AG04450 (cell line): ENCODE results near the gene AK1. TPM values are rescaled to one million over a fixed set of nuclear protein-coding genes. Genes with fewer than 3 reads are reported as not detected.
"Not testable (repeated sequence)": the region's sequence is repeated elsewhere in the genome, so short reads cannot be mapped to it uniquely, and the experiment has no call there.

Source experiments
- CTCF ChIA-PET: fragments of 300-600, 350-600 bp; formaldehyde crosslinking; extraction: SDS; loops from one replicate; lab custom pipeline; 2022; ENCODE audit warnings: antibody characterized with exemption, inconsistent platforms; lab: Charles Lee
- POLR2A ChIA-PET: fragments of 350-600 bp; formaldehyde crosslinking; extraction: SDS; loops from one replicate; lab custom pipeline; 2021; ENCODE audit warnings: antibody characterized with exemption, inconsistent platforms; lab: Yijun Ruan, JAX
- DNase-seq: peaks from one replicate; pipeline ENCODE4 v3.0.0-alpha.2; 2011; ENCODE audit warnings: low read depth, low spot score
- H3K27ac ChIP-seq: one replicate; pipeline ENCODE4 v1.5.1; 2012; ENCODE audit warnings: low read depth, low read length, control low read depth
- H3K27me3 ChIP-seq: one replicate; pipeline ENCODE4 v1.6.0; 2012; ENCODE audit warnings: low read length; ENCODE audit not compliant: control insufficient read depth, insufficient read depth
- H3K4me3 ChIP-seq: 2 replicates; pipeline ENCODE4 v1.5.1; 2011; ENCODE audit warnings: mild to moderate bottlenecking, low read depth, low read length, control low read depth
- H3K9me3 ChIP-seq: 2 replicates; pipeline ENCODE4 v1.5.1; 2012; ENCODE audit warnings: low read length; ENCODE audit not compliant: control insufficient read depth, insufficient read depth
- polyA plus RNA-seq: library from polyadenylated mRNA; depleted of rRNA; stranded (reverse); fragments of >200 nt; gene quantifications from 2 replicates; pipeline ENCODE4 v1.2.3, GENCODE V29; 2011
- TF ChIP-seq, protein P1 (sequence below): IDR thresholded peaks from 2 replicates; pipeline ENCODE4 v1.5.1; 2011; ENCODE audit warnings: low read depth, low read length, control low read depth, inconsistent platforms

AK1 gene
- polyA plus RNA-seq, 1 experiment: 75.9 TPM

DNA sequence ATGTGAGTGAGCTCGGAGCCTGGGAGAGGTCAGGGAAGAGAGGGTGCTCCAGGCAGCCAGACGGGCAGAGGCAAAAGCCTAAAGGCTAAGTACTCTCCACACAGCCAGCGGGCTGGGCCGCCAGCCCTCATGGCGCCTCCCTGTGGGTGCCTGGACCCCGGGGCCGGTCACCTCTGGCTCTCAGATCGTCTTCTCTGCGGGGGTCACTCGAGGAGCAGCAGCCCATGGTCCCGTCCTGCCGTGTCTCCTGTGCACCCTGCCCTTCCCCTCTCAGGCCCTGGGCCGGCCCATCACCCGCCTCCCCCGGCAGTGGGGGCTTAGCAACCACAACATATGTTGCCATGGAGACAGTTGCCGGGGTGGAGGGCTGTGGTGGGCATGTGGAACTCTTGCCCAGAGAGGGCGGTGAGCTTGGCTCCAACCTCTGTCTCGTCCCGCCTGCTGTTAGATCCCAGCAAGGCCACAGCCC lies 4.2 kb downstream of the AK1 start:
- CTCF ChIA-PET: interaction anchor here (0.9 kb wide), 1 partner anchor 48 kb away, joined by 3 read pairs; no protein-coding TSS in a partner anchor
- TF ChIP-seq, protein P1, sequence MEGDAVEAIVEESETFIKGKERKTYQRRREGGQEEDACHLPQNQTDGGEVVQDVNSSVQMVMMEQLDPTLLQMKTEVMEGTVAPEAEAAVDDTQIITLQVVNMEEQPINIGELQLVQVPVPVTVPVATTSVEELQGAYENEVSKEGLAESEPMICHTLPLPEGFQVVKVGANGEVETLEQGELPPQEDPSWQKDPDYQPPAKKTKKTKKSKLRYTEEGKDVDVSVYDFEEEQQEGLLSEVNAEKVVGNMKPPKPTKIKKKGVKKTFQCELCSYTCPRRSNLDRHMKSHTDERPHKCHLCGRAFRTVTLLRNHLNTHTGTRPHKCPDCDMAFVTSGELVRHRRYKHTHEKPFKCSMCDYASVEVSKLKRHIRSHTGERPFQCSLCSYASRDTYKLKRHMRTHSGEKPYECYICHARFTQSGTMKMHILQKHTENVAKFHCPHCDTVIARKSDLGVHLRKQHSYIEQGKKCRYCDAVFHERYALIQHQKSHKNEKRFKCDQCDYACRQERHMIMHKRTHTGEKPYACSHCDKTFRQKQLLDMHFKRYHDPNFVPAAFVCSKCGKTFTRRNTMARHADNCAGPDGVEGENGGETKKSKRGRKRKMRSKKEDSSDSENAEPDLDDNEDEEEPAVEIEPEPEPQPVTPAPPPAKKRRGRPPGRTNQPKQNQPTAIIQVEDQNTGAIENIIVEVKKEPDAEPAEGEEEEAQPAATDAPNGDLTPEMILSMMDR: no peak
- H3K27me3 ChIP-seq: no peaks in the 10 kb centered on the region
- DNase-seq: no peak
- POLR2A ChIA-PET: interaction anchor here (0.8 to 2.5 kb wide), 2 partner anchors 10 to 112 kb away, joined by 3 to 5 read pairs; no protein-coding TSS in a partner anchor
- no peak overlapping the region for H3K4me3 ChIP-seq
- H3K27ac ChIP-seq: no peak overlapping the region
- H3K9me3 ChIP-seq: no peaks in the 10 kb centered on the region; the same call in 1 of the 2 replicates

DNA sequence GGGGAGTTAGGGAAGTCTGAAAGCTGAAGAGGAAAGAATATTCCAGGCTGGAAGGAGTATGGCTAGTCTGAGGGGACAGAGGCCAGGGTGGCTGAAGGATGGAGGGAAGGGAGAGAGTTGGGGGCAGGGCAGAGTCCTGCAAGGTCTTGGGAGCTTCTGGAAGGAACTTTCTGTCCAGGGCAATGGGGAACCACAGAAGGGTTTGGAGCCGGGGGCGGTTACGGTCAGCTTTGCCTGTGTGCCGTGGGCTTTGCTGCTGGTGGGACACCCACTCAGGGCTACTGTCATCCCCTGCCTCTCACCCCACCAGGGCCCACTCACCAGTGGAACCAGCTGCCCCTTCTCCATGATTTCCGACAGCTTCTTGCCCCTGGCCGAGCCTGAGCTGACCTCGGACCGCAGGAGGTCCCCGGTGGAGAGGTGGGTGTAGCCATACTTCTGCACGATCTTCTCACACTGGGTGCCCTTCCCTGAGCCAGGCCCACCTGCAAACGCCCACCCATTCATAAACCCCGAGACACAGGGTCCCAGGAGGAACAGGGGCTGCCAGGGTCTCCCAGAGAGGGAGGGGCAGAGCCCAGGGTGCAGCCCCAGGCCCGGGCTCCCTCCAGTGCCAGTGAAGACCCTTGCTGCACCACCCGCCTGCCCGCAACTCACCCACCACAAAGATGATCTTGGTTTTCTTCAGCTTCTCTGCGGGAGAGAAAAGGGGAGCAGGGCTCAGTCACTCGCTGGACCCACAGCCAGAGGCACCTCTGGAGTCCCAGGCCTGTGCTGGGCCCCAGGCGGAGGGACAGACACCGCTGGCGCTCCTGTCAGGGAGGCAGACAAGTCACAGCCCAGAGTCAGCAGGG lies 4.9 kb downstream of the AK1 start:
- no peak for DNase-seq
- ChIA-PET CTCF (interaction anchor here (0.6 to 1.3 kb wide), 2 partner anchors 76 to 138 kb away, joined by 3 to 6 read pairs; partner anchors contain the start of gene TOR2A), POLR2A (interaction anchor here (2.5 kb wide), 1 partner anchor 9 kb away, joined by 5 read pairs; no protein-coding TSS in a partner anchor)
- H3K9me3 ChIP-seq: no peaks in the 10 kb centered on the region; the same call in 1 of the 2 replicates
- H3K4me3 ChIP-seq: no peak overlapping the region
- H3K27me3 ChIP-seq: no peaks in the 10 kb centered on the region
- H3K27ac ChIP-seq: no peak overlapping the region
- TF ChIP-seq, protein P1: no peak

DNA sequence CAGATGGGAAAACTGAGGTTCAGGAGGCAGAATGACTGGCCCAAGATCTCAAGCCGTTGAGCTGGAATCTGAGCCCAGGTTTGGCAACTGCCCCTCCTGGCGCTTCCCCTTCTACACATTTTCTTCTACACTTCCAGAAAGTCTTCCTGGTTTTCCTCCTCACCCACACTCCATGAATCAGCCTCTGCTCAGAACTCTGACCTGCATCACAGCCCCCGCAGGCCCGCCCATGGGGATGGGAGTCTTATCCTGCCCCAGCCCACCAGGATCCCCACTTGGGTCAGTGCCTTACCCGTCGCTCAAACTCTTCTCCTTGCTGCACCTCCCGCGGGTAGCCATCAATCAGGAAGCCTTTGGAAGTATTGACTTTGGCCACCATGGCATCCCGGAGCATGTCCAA lies 5.9 kb downstream of the AK1 start:
- Histone ChIP-seq H3K9me3 (no peaks in the 10 kb centered on the region; the same call in 1 of the 2 replicates), H3K27me3 (no peaks in the 10 kb centered on the region), H3K4me3 (no peak overlapping the region), H3K27ac (no peak overlapping the region)
- DNase-seq: no peak
- ChIA-PET POLR2A (no interaction called here), CTCF (interaction anchor here (0.6 to 1.3 kb wide), 2 partner anchors 75 to 137 kb away, joined by 3 to 6 read pairs; partner anchors contain the start of gene TOR2A)
- TF ChIP-seq, protein P1: no peak

DNA sequence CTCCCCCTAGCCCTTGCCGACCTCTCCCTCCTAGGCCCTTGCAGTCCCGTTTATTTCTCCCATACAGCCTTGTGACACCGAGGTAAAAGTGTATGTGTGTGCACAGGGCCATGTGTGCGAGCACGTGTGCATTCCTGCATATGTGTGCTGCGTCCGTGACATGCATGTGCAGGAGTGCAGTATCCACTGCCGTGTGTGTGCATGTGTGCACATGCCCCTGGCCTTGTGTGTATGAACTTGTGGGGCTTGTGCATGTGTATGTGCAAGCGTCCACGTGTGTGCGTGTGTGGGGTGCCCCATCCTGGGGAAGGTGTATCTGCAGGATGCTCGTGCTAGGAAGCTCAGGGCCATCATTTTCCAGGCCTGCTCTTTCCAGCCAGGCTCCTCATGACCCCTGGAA lies 6.6 kb downstream of the AK1 start:
- CTCF ChIA-PET: interaction anchor here (0.5 to 2.5 kb wide), 6 partner anchors 10 to 136 kb away, joined by 4 to 28 read pairs (median 10); partner anchors contain the start of gene TOR2A

GRCh38 chr9:127870153-127870491 lies 7.4 kb downstream of the AK1 start:
- H3K27ac ChIP-seq, H3K9me3 ChIP-seq, H3K27me3 ChIP-seq, DNase-seq, H3K4me3 ChIP-seq: not testable (repeated sequence)
- ChIA-PET CTCF (interaction anchor here (0.7 to 2.5 kb wide), 34 partner anchors 8 to 365 kb away, joined by 3 to 28 read pairs (median 6); partner anchors contain the start of genes CDK9, ENG, FPGS and TOR2A), POLR2A (interaction anchor here (0.6 to 1.3 kb wide), 8 partner anchors 16 to 135 kb away, joined by 3 to 7 read pairs (median 4); partner anchors contain the start of genes ENG, FPGS and TOR2A)

More for the DNA sequence above, 6.6 kb downstream of the AK1 start:
- H3K4me3 ChIP-seq: no peak overlapping the region
- H3K27ac ChIP-seq: no peak overlapping the region
- TF ChIP-seq, protein P1: no peak
- DNase-seq: no peak
- H3K27me3 ChIP-seq: no peaks in the 10 kb centered on the region
- no peaks in the 10 kb centered on the region; the same call in 1 of the 2 replicates for H3K9me3 ChIP-seq
- POLR2A ChIA-PET: no interaction called here
